ENCODE results near the gene POTEB.
"Not testable (repeated sequence)": the region's sequence is repeated elsewhere in the genome, so short reads cannot be mapped to it uniquely, and the experiment has no call there.

The POTEB gene

DNA sequence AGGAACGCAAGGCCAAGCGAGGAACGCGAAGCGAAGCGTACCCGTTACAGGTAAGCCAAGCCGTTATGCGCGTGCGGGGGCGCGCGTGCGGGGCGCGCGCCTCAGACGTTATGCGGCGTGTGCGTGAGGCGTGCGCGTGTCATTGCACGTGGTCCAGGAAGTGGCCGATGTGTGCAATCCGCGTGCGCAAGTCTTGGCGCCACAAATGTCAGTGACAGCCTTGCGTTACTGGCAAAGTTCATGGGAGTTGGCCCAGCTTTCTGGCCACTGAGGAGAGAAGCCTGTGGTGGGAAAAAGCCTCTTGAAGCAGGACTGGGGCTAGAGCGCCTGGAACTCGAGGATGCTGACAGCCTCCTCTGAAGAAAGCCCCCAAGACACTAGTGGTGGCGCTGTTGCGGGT lies at the start of gene POTEB:
Gene POTEB (minus strand): TSS at position 101 of the 400 bp plus-strand sequence. CDS start 489 bp downstream, outside the sequence.
- in situ Hi-C loops (cut with HindIII; ENCODE audit: low sequenced_read_pairs); DNase-seq (ENCODE audit: low read depth): not testable (repeated sequence)

DNA sequence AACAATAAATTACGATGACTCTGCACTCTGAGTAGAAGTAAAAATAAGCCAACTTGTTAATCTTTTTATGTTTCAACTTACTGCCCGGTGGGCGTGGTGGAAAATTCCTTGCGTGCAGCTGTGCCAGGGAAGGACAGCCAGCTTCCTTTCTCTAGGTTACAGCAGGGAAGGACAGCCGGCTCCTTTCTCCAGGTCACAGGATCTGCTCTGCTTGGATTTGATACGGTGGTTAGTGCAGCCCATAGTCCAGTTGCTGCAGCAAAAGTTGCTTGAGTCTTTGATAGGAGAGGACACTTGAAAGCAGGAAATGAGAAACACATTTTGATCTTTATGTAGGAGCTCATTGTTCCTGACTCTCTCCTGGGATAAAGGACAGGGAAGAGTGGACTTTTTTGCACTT lies 13.4 kb upstream of the POTEB start:
- H3K4me3 ChIP-seq (ENCODE audit: low read depth, low read length); DNase-seq (ENCODE audit: low read depth); in situ Hi-C loops (cut with HindIII; ENCODE audit: low sequenced_read_pairs): not testable (repeated sequence)

More for the DNA sequence above, at the start of gene POTEB:
- H3K4me3 ChIP-seq (ENCODE audit: low read depth, low read length) = not testable (repeated sequence)

DNA sequence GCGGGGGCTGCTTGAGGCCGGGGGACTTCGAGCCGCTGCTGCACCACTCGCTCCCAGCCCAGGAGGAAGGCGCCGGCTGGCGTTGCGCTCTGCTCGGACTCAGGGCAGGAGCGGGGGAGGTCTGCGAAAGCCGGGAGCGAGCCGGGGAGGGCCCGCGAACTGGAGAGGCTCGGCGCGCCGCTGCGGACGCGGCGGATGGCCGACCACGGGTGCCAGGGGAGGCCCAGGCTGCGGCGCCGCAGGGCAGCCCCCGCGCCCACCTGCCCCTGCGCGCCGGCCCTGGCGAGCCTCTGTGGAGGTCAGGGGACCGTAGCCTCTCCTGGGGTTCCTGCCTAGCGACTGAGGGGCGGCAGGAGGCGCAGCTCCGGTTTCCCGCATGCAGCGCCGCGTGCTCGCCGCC lies 12.0 kb upstream of the POTEB start:
- in situ Hi-C loops (cut with HindIII; ENCODE audit: low sequenced_read_pairs); H3K4me3 ChIP-seq (ENCODE audit: low read depth, low read length); DNase-seq (ENCODE audit: low read depth): not testable (repeated sequence)

DNA sequence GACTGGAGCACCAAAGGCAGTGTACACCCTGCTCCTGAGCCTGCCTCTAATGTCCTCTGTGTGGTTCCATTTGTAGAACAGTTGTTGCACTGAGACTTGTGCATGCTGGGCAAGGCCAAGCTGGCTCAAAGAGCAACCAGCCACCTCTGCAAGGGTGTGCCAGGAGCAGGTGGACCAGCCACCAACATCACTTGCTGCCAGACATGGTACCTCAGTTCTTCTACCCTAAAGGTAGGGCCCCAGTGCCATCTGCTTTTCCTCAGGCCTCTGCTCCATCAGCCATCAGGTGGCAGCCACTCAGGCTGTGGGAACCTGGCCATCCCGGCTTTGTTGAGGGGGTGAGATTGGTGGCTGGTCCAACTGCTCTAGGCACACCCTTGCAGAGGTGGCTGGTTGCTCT lies 38.7 kb downstream of the POTEB start:
- in situ Hi-C loops (cut with HindIII; ENCODE audit: low sequenced_read_pairs); DNase-seq (ENCODE audit: low read depth); H3K4me3 ChIP-seq (ENCODE audit: low read depth, low read length): not testable (repeated sequence)

Data from astrocyte of the cerebellum (primary cell).